PC-9 (cell line): ENCODE data around the gene XXYLT1.

Source experiments
- CTCF ChIP-seq: fragments of 200-600 bp; sonication (generic); conservative IDR thresholded peaks from 2 replicates; pipeline ENCODE4 v1.6.1; 2017; ENCODE audit warnings: mixed run types, antibody characterized with exemption, mild to moderate bottlenecking, moderate library complexity
- EZH2 ChIP-seq: fragments of 200-600 bp; sonication (generic); IDR thresholded peaks from 2 replicates; pipeline ENCODE4 v1.8.0; 2017; ENCODE audit warnings: antibody characterized with exemption, low read depth

GRCh38 chr3:195041871-195042742 is 228.9 kb downstream of the XXYLT1 start:
- no peak for TF ChIP-seq CTCF
- TF ChIP-seq EZH2: no peak
